ENCODE results near the gene DGAT2.
"Not testable (repeated sequence)": the region's sequence is repeated elsewhere in the genome, so short reads cannot be mapped to it uniquely, and the experiment has no call there.

The DGAT2 gene

DNA sequence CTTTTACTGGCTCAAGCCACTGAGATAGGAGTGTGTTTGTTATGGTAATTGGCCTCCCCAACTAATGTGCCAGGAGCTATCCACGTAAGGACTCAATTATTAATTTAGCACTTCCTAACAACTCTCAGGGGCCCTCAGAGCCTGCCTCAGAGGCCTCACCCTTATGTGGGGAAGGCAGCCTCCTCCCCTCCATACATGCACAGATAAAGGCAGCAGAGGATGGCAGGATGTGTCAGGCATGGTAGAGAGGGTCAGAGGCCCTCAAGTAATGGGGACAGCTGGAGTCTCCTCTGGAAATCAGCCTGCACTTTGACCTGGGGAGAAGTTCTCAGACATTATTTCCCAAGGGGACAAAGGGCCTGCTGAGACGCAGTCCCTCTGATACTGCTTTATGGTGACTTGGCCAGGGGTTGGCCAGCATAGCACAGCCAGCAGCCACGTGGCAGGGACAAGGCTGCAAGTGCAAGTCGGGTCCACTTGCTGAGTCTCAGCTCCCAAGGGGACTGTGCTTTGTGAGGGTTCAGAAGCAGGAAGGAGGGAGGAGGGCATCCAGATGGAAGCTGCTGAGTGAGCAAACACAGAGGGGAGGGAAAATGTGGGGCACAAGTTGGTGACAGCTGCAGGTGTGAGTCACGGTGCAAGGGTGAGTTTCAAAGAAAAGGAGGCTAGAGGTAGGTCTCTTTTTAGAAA is 33.9 kb upstream of the DGAT2 start:
- in situ Hi-C loops (cut with HindIII; ENCODE audit: low pct_unique_long_range_greater_than_20kb, low sequenced_read_pairs): no loop called here
- no peak for DNase-seq (ENCODE audit: low read depth in 1 of 2, low spot score in 1 of 2)

DNA sequence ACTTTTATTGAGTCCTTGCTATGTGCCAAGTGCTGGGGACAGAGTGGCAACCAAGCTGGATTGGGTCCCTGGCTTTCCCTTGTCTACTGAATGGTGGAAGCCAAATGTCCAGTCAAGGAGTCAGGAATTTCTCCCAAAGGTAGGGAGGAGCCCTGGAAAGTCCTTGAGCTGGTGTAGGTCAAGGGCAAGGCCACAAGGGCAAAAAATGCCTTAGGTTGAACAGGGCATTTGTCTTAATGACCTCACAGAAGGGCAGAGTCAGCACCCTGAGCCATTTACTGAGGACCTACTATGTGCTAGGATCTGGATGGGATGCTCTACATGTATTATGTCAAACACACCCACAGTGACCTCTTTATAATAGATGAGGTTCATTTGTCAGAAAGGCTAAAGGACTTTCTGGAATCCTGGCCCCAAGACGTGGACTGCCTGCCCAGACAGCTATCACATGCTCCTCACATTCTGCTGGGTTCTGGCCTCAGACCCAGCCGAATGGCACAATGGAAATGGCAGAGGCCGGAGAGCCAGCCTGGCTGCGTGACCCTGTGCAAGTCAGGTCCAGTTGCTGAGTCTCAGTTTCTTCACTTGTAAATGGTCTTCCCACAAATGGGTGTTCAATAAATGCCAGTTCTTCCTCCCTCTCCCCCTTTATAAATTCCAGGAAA is 33.3 kb upstream of the DGAT2 start:
- no peak for TF ChIP-seq JUND (IDR thresholded peaks at IDR 0.05; ENCODE audit: low read depth)
- in situ Hi-C loops (cut with HindIII; ENCODE audit: low pct_unique_long_range_greater_than_20kb, low sequenced_read_pairs): no loop called here
- DNase-seq (ENCODE audit: low read depth in 1 of 2, low spot score in 1 of 2): no peak

More for the DNA sequence above, 33.9 kb upstream of the DGAT2 start:
- TF ChIP-seq JUND (IDR thresholded peaks at IDR 0.05; ENCODE audit: low read depth): no peak

DNA sequence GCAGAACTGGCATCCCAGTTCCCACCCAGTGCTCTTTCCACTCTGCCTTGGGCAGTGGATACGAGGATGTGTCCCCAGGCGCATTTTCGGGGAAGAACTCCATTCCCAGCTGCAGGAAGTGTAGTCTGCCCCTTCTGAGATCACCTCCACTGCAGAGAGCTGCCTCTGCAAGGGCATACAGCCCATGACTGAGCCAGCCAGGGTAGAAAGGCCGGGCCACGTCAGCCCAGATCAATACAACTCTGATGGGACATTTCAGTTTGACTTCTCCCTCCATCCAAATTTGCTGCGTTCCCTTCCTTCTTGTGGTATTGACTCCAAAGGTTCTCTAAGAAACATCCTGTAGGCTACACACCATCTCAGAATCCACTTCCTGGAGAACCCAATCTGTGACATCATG is 31.3 kb upstream of the DGAT2 start:
- no peak for DNase-seq (ENCODE audit: low read depth in 1 of 2, low spot score in 1 of 2)
- TF ChIP-seq JUND (IDR thresholded peaks at IDR 0.05; ENCODE audit: low read depth): no peak
- in situ Hi-C loops (cut with HindIII; ENCODE audit: low pct_unique_long_range_greater_than_20kb, low sequenced_read_pairs): no loop called here

DNA sequence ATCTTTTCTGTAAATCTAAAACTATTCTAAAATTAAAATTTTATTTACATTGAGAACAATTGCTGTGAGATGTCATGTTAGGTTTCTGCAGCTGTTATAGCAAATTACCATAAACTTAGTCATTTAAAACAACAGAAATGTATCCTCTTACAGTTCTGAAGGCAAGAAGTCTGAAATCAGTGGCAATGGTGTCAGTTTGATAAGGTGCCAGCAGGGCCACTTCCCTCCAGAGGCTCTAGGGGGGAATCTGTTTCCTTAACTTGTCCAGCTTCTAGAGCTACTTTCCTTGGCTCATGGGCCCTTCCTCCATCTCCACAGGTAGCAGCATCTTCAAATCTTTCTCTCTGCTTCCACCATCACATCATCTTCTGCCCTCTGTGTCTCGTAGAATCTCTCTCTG is 27.9 kb upstream of the DGAT2 start:
- no peak for DNase-seq (ENCODE audit: low read depth in 1 of 2, low spot score in 1 of 2)
- in situ Hi-C loops (cut with HindIII; ENCODE audit: low pct_unique_long_range_greater_than_20kb, low sequenced_read_pairs): no loop called here
- no peak for TF ChIP-seq JUND (IDR thresholded peaks at IDR 0.05; ENCODE audit: low read depth)

DNA sequence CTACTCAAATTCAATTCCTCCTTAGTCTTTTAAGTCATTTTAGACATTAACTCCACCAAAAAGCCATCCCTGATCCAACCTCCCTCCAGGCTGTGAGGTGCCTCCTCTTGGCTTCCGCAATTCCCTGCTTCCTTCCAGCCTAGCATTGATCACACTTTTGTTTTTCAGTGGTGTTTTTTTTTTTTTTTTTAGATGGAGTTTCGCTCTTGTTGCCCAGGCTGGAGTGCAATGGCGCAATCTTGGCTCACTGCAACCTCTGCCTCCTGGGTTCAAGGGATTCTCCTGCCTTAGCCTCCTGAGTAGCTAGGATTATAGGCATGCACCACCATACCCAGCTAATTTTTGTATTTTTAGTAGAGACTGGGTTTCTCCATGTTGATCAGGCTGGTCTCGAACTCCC is 25.4 kb upstream of the DGAT2 start:
- in situ Hi-C loops (cut with HindIII; ENCODE audit: low pct_unique_long_range_greater_than_20kb, low sequenced_read_pairs); DNase-seq (ENCODE audit: low read depth in 1 of 2, low spot score in 1 of 2): not testable (repeated sequence)

DNA sequence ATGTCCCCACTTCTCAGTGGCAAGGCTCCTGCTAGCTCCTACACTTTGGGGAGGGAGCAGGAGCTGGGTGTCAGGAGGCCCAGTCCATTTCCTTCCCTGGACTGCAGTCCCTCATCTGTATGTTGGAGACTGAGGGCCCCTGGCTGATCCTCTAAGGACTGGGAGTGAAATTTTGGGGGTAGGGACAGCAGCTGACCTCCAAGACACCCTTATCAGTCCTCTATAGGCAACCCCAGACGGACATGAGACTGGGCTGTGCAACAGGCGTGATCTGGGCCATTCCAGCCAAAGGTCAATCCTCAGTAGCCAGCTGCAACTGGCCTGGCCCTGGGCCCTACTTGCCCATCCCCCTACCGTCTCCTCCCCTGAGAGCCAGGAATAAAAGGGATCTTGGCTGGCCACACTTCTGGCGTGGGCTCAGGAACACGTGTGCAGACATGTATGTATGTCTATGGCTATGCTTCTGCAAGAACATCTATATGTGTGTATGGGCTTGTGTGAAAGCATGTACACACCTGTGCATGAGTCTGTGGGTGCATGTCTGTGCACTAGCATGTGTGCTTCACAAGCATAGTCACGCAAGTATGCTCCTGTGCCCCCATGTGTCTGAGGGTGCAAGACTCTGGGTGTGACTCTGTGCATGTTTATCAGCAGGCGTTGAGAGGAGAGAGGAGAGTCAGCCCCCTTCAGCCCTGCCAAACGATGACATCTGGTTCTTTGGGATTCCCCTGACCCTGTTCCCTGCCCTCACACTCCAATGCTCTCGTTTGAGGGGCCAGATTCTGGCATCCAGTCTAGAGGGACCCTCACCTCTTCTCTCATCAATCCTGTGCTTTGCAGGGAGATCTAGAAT is 24.6 kb upstream of the DGAT2 start:
- in situ Hi-C loops (cut with HindIII; ENCODE audit: low pct_unique_long_range_greater_than_20kb, low sequenced_read_pairs): no loop called here
- DNase-seq (ENCODE audit: low read depth in 1 of 2, low spot score in 1 of 2): no peak
- no peak for TF ChIP-seq JUND (IDR thresholded peaks at IDR 0.05; ENCODE audit: low read depth)

DNA sequence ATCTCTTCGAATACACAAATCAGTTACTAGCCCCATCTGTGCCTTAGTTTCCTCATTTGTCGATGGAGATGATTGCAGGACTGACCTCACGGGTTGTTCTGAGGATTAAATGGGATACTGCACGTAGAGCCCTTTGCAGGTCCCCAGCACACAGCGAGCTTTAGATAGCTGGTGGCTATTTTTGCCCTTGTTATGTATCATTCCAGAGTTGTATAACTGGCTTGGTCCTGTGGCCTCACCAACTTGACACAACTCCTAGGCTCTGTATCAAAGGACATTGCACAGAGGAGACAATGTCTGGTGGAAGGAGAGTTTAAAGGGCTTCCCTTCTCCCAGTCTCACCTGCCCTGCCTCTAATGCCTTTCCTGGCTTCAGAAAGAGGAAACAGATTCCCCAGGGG is 22.8 kb upstream of the DGAT2 start:
- no peak for DNase-seq (ENCODE audit: low read depth in 1 of 2, low spot score in 1 of 2)
- in situ Hi-C loops (cut with HindIII; ENCODE audit: low pct_unique_long_range_greater_than_20kb, low sequenced_read_pairs): no loop called here
- TF ChIP-seq JUND (IDR thresholded peaks at IDR 0.05; ENCODE audit: low read depth): no peak

DNA sequence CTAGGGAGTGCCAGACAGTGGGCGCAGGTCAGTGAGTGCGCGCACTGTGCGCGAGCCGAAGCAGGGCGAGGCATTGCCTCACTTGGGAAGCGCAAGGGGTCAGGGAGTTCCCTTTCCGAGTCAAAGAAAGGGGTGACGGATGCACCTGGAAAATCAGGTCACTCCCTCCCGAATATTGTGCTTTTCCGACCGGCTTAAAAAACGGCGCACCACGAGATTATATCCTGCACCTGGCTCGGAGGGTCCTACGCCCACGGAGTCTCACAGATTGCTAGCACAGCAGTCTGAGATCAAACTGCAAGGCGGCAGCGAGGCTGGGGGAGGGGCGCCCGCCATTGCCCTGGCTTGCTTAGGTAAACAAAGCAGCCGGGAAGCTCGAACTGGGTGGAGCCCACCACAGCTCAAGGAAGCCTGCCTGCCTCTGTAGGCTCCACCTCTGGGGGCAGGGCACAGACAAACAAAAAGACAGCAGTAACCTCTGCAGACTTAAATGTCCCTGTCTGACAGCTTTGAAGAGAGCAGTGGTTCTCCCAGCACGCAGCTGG is 19.8 kb upstream of the DGAT2 start:
- DNase-seq (ENCODE audit: low read depth in 1 of 2, low spot score in 1 of 2); in situ Hi-C loops (cut with HindIII; ENCODE audit: low pct_unique_long_range_greater_than_20kb, low sequenced_read_pairs): not testable (repeated sequence)

DNA sequence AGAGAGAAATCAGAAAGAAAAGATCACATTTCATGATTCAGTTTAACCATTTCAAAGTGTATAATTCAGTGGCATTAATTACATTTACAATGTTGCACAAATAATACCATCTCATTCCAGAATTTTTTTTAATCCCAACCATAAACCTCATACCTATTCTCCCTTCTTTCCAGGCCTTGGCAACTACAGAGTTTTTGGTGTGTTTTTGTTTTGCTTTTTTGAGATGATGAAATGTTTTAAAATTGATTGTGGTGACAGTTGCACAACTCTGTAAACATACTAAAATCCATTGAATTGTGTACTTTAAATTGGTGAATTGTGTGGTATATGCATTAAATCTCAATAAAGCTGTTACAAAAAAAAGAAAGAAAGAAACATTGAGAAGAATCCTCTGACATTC is 13.6 kb upstream of the DGAT2 start:
- DNase-seq (ENCODE audit: low read depth in 1 of 2, low spot score in 1 of 2); in situ Hi-C loops (cut with HindIII; ENCODE audit: low pct_unique_long_range_greater_than_20kb, low sequenced_read_pairs): not testable (repeated sequence)

DNA sequence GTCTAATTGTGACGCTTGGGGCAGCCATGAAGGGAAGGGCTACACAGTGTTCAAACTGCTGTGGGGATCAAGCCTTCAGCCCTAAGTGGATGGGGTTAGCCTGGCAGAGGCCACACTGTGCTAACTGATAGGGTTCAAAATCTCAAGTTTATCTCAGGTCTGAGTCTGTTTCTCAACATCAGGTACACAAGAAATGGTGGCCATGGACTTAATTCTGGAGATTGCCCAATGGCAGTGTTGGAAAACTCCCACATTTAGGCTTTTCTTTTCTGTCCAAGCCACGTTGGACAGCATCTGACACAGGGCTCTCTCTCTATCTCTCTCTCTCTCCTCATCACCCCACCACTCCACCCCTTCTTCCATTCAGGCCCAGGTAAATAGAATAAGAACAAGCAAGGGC is 10.9 kb upstream of the DGAT2 start:
- in situ Hi-C loops (cut with HindIII; ENCODE audit: low pct_unique_long_range_greater_than_20kb, low sequenced_read_pairs): no loop called here
- TF ChIP-seq JUND (IDR thresholded peaks at IDR 0.05; ENCODE audit: low read depth): no peak
- DNase-seq (ENCODE audit: low read depth in 1 of 2, low spot score in 1 of 2): no peak

DNA sequence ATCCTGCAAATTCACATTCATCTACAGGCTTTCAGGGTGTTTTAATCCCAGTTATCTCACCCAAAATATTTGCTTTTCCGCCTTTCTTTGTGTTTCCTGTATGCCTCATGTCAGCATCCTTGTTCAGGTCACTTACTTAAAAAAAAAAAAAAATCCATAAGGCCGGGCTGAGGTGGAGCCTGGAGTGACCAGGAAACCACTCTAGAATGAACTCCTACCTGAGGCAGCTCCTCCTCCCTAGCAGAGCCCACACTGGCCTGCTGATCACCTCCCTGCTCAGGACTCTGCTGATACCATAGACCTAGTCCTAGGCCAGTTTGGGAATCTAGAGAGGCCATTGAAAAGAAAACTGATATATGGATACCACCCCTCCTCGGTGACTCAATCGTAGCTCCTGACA is 8.7 kb upstream of the DGAT2 start:
- TF ChIP-seq JUND (IDR thresholded peaks at IDR 0.05; ENCODE audit: low read depth): no peak
- in situ Hi-C loops (cut with HindIII; ENCODE audit: low pct_unique_long_range_greater_than_20kb, low sequenced_read_pairs): no loop called here
- DNase-seq (ENCODE audit: low read depth in 1 of 2, low spot score in 1 of 2): no peak

DNA sequence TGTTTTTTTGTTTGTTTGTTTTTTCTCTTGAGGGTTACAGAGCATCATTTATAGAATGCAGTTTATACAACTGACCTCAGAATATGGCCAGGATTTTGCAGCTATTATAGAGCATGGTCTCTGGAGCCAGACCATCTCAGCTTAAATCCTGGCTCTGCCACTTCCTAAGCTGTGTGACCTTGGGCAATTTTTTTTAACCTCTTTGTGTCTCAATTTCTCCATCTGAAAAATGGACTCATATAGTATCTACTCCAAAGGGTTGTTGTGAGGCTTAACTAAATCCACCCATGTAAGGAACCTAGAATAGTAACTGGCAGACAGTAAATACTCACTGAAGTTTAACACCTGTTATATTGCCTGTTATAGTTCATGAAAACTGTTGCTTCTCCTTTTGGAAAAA is 8.3 kb upstream of the DGAT2 start:
- TF ChIP-seq JUND (IDR thresholded peaks at IDR 0.05; ENCODE audit: low read depth): no peak
- in situ Hi-C loops (cut with HindIII; ENCODE audit: low pct_unique_long_range_greater_than_20kb, low sequenced_read_pairs): no loop called here
- no peak for DNase-seq (ENCODE audit: low read depth in 1 of 2, low spot score in 1 of 2)
